Skeletal muscle tissue (tissue), 4 donors: ENCODE data around the gene HTR2A. TPM values are rescaled to one million over a fixed set of nuclear protein-coding genes. Genes with fewer than 3 reads are reported as not detected.
A peak's percentile ranks its signal among the peaks of the same experiment; 100 is the strongest.

ENCODE experiments used
- H3K27ac ChIP-seq: one replicate; pipeline ENCODE4 v1.7.0; 2013; ENCODE audit warnings: mild to moderate bottlenecking, low read depth, low read length, inconsistent platforms
- H3K27me3 ChIP-seq, 3 donors: one replicate each; pipeline ENCODE4 v1.7.0; 2013; ENCODE audit warnings: low read length in 3 of 3; ENCODE audit not compliant: control insufficient read depth in 3 of 3, insufficient read depth in 3 of 3
- H3K36me3 ChIP-seq, 3 donors: one replicate each; pipeline ENCODE4 v1.7.0; 2013; ENCODE audit warnings: low read length in 3 of 3; ENCODE audit not compliant: control insufficient read depth in 3 of 3, insufficient read depth in 3 of 3
- H3K4me1 ChIP-seq, 3 donors: one replicate each; pipeline ENCODE4 v1.7.0; 2013; ENCODE audit warnings: low read length in 3 of 3, mild to moderate bottlenecking in 3 of 3; ENCODE audit not compliant: control insufficient read depth in 3 of 3, insufficient read depth in 3 of 3
- H3K4me3 ChIP-seq, 3 donors: one replicate each; pipeline ENCODE4 v1.7.0; 2013; ENCODE audit warnings: low read length in 3 of 3
- H3K9ac ChIP-seq, 3 donors: one replicate each; pipeline ENCODE4 v1.7.0; 2013; ENCODE audit warnings: low read length in 3 of 3, mild to moderate bottlenecking in 3 of 3, moderate library complexity in 2 of 3, low read depth in 1 of 3
- H3K9me3 ChIP-seq, 3 donors: one replicate each; pipeline ENCODE4 v1.7.0; 2013; ENCODE audit warnings: low read length in 3 of 3; ENCODE audit not compliant: control insufficient read depth in 3 of 3
- total RNA-seq: library from RNA; depleted of rRNA; stranded (reverse); fragments of >200 nt; gene quantifications from one replicate; pipeline ENCODE4 v1.2.3, GENCODE V29; 2014
- donor health status: Osteomylitis.

The HTR2A gene
- under 0.01 TPM for total RNA-seq

GRCh38 chr13:46896341-46897137 lies at the start of gene HTR2A:
Gene HTR2A, minus strand, starts transcription at chr13:46897053. Its CDS starts 1,147 bp downstream, at chr13:46895906.
- no peak within 1 kb of the TSS for H3K27ac ChIP-seq
- peak within 1 kb of the TSS; percentile 62 to 75 (median 73) for H3K4me3 ChIP-seq
- peaks cover 10 to 23% (median 17%) of the 10 kb centered on the region in 3 donors for H3K4me1 ChIP-seq
- H3K9ac ChIP-seq = peak within 1 kb of the TSS; percentile 20 to 67 (median 54)
- H3K9me3 ChIP-seq = no peaks in the 10 kb centered on the region
- no peaks in the 10 kb centered on the region for H3K36me3 ChIP-seq
- H3K27me3 ChIP-seq = peaks cover 0 to 6% (median 4%) of the 10 kb centered on the region in 3 donors

GRCh38 chr13:46936525-46936924 lies 39.7 kb upstream of the HTR2A start:
- no peaks in the 10 kb centered on the region for H3K4me1 ChIP-seq
- no peak overlapping the region for H3K4me3 ChIP-seq
- H3K9ac ChIP-seq = no peak overlapping the region
- H3K27me3 ChIP-seq = peaks cover 0 to 4% (median 3%) of the 10 kb centered on the region in 3 donors
- no peaks in the 10 kb centered on the region for H3K36me3 ChIP-seq
- no peaks in the 10 kb centered on the region for H3K9me3 ChIP-seq
- no peak overlapping the region for H3K27ac ChIP-seq

- H3K36me3 ChIP-seq = no peaks in the 10 kb centered on the region
- H3K9ac ChIP-seq = no peak overlapping the region
- H3K9me3 ChIP-seq = no peaks in the 10 kb centered on the region
Measured at GRCh38 chr13:46934749-46935148, 37.9 kb upstream of the HTR2A start.

GRCh38 chr13:46926916-46927590 lies 30.2 kb upstream of the HTR2A start:
- Histone ChIP-seq H3K27ac (no peak overlapping the region), H3K9ac (no peak overlapping the region), H3K4me1 (no peaks in the 10 kb centered on the region), H3K4me3 (no peak overlapping the region), H3K36me3 (no peaks in the 10 kb centered on the region), H3K27me3 (no peaks in the 10 kb centered on the region), H3K9me3 (no peaks in the 10 kb centered on the region)

More at GRCh38 chr13:46934749-46935148, 37.9 kb upstream of the HTR2A start:
- H3K27ac ChIP-seq = no peak overlapping the region
- no peaks in the 10 kb centered on the region for H3K4me1 ChIP-seq
- peaks cover 0 to 4% (median 3%) of the 10 kb centered on the region in 3 donors for H3K27me3 ChIP-seq
- no peak overlapping the region for H3K4me3 ChIP-seq

GRCh38 chr13:46925486-46925885 lies 28.6 kb upstream of the HTR2A start:
- H3K4me1 ChIP-seq = no peaks in the 10 kb centered on the region
- H3K27ac ChIP-seq = no peak overlapping the region
- no peaks in the 10 kb centered on the region for H3K27me3 ChIP-seq
- H3K9ac ChIP-seq = no peak overlapping the region
- no peaks in the 10 kb centered on the region for H3K9me3 ChIP-seq
- H3K4me3 ChIP-seq = no peak overlapping the region
- no peaks in the 10 kb centered on the region for H3K36me3 ChIP-seq

- H3K4me3 ChIP-seq = no peak overlapping the region
Measured at GRCh38 chr13:46914341-46914740, 17.5 kb upstream of the HTR2A start.

GRCh38 chr13:46913757-46914156 lies 16.9 kb upstream of the HTR2A start:
- no peaks in the 10 kb centered on the region for H3K9me3 ChIP-seq
- H3K4me3 ChIP-seq = no peak overlapping the region
- H3K9ac ChIP-seq = no peak overlapping the region
- H3K36me3 ChIP-seq = no peaks in the 10 kb centered on the region
- no peak overlapping the region for H3K27ac ChIP-seq
- H3K27me3 ChIP-seq = no peaks in the 10 kb centered on the region
- no peaks in the 10 kb centered on the region for H3K4me1 ChIP-seq

More at GRCh38 chr13:46914341-46914740, 17.5 kb upstream of the HTR2A start:
- Histone ChIP-seq H3K27ac (no peak overlapping the region), H3K27me3 (no peaks in the 10 kb centered on the region), H3K9me3 (no peaks in the 10 kb centered on the region), H3K4me1 (no peaks in the 10 kb centered on the region), H3K9ac (no peak overlapping the region), H3K36me3 (no peaks in the 10 kb centered on the region)

- Histone ChIP-seq H3K27ac (no peak overlapping the region), H3K36me3 (no peaks in the 10 kb centered on the region), H3K4me3 (no peak overlapping the region), H3K27me3 (no peaks in the 10 kb centered on the region), H3K9me3 (no peaks in the 10 kb centered on the region), H3K4me1 (no peaks in the 10 kb centered on the region), H3K9ac (no peak overlapping the region)
Measured at GRCh38 chr13:46909042-46909441, 12.2 kb upstream of the HTR2A start.

GRCh38 chr13:46908501-46908900 lies 11.6 kb upstream of the HTR2A start:
- no peaks in the 10 kb centered on the region for H3K36me3 ChIP-seq
- H3K9ac ChIP-seq = no peak overlapping the region
- no peak overlapping the region for H3K4me3 ChIP-seq
- no peaks in the 10 kb centered on the region for H3K27me3 ChIP-seq
- H3K4me1 ChIP-seq = no peaks in the 10 kb centered on the region
- H3K9me3 ChIP-seq = no peaks in the 10 kb centered on the region
- H3K27ac ChIP-seq = no peak overlapping the region

GRCh38 chr13:46906405-46906804 lies 9.6 kb upstream of the HTR2A start:
- no peaks in the 10 kb centered on the region for H3K9me3 ChIP-seq

More at GRCh38 chr13:46906405-46906804, 9.6 kb upstream of the HTR2A start:
- H3K4me3 ChIP-seq = no peak overlapping the region
- H3K27ac ChIP-seq = no peak overlapping the region
- H3K4me1 ChIP-seq = no peaks in the 10 kb centered on the region
- H3K36me3 ChIP-seq = no peaks in the 10 kb centered on the region
- no peak overlapping the region for H3K9ac ChIP-seq
- H3K27me3 ChIP-seq = no peaks in the 10 kb centered on the region
